ENCODE measurements around the gene ZNF606.
"Not testable (repeated sequence)": the region's sequence is repeated elsewhere in the genome, so short reads cannot be mapped to it uniquely, and the experiment has no call there.

The ZNF606 gene

DNA sequence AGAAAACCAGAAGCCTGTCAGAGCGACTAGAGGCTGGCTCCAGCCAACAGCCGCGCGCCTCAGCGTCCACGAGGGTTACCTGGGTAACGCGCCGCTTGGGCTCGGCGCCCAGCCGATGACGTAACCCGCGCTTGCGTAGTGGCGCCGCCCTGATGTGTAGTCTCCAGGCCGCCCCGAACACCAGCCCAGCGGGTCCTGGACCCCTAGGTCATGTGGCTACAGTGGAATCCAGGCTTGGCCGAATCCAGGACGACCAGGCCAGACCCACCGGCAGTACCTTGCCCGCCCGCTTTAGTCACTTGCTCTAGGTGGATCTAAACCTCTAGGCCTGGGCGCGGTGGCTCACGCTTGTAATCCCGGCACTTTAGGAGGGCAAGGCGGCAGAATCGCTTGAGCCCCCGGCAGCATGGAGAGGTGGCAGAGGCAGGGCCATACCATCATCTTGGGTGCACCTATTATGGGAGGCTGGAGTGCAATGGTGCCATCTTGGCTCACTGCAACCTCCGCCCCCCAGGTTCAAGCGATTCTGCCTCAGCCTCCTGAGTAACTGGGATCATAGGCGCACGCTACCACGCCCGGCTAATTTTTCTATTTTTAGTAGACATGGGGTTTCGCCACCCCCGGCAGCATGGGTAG lies 7.2 kb upstream of the ZNF606 start:
- DNase-seq (ENCODE audit: low read depth), result peak; percentile 49

DNA sequence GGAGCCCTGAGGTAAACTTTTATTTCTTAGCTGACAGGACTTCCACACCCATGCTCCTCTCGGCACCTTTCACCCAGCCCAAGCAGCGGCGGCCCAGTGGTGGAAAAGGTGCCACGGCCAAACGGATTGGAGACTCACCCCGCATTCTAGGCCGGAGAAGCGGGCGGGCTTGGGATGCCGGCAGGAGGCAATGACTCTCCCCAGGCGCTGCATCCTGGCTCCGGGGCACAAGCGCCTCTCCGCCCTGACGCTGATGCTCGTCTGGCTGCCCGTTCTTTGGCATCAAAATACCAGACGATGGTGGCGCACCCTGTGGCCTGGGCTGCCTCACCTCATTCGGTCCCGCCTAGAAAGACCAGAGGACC lies 6.7 kb upstream of the ZNF606 start:
- no peak for DNase-seq (ENCODE audit: low read depth)

DNA sequence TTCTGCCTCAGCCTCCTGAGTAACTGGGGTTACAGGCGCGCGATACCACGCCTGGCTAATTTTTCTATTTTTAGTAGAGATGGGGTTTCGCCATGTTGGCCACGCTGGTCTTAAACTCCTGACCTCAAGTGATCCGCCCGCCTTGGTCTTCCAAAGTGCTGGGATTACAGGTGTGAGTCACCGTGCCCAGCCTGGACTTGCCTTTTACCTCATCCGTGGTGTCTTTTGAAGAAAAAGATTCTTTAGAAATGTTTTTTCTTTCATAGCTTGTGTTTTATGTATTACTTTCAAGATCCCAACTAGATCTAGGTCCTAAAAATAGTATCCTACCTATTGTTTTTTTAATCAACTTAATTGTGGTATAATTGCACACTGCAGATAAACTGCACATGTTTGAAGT lies 6.3 kb upstream of the ZNF606 start:
- DNase-seq (ENCODE audit: low read depth), result not testable (repeated sequence)

DNA sequence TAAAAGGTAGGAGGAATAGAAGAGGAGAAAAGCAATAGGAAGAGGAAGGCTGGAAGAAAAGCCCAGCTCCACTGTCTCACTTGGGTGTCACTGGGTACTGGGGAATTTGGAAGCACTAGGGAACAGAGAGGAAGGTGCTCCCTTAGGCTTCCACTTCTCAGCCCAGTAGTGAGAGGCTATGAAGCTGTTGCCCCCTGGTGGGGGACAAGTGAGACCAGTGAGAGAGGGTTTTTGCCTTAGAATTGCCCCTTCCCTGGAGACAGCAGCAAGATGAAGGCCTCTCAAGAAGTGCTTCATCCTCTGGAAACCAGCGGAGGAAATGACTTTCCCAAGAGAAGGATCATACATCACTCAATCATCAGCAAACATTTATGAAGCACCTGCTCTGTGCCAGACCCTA lies 4.7 kb upstream of the ZNF606 start:
- no peak for DNase-seq (ENCODE audit: low read depth)

DNA sequence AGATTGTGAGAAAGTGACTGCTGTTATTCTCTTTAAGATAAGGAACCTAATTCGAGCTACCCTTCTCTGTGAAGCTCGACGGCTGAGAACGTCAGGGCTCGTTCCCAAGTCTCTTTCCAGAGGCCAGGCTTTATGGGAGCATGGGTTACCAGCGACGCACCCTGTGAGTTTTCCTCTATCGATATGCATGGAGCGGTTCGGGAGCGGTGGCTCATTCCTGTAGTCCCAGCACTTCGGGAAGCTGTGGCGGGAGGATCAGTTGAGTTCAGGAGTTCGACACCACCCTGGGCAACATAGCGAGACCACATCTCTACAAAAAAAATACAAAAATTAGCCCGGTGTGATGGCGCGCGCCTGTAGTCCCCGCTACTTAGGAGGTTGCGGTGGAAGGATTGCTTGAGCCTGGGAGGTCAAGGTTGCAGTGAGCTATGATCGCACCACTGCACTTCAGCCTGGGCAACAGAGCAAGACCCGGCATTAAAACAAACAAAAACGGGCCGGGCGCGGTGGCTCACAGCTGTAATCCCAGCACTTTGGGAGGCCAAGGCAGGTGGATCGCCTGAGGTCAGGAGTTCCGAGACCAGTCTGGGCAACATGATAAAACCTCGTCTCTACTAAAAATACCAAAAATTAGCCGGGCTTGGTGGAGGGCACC lies 681 bp upstream of the ZNF606 start:
- DNase-seq (ENCODE audit: low read depth), result no peak

DNA sequence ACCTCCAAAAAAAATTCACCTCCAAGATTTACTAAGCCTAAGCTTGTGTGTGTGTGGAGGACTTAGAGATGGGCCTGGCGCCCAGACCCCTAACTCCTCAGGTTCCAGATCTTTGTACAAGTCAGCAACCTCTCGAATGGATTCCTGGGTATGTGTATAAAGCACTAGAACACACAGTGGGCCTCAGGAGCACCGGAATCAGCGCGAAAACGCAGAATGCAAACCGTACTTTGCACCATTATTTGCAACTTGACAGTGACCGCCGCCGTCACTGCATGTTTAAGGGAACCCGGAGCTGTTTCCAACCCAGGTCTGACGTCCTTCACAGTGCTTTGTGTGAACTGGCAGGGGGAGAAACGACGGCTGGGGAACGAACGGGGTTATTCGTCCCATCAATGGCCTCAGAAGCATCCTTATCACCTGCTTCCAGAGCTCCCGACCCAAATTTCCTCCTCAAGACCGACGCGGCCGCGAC lies 688 bp downstream of the ZNF606 start:
- DNase-seq (ENCODE audit: low read depth), result no peak

DNA sequence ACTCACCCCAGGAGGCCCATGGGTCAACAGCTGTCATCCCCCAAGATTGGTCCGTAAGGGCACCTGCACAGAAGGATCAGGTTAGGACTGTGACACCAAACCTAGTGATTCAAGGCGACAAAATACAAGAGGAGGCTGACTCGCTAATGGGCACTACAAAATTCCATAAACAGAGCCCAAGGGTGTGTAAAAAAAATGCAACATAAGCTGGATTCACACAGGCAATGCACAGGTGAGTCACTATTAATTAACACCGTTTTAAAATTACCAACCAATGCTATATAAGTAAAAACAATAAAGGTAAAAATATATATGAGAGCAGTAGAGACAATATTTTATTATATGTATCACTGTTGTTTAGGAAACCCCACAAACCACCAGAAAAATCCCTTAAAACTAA lies 1.9 kb downstream of the ZNF606 start:
- no peak for DNase-seq (ENCODE audit: low read depth)

DNA sequence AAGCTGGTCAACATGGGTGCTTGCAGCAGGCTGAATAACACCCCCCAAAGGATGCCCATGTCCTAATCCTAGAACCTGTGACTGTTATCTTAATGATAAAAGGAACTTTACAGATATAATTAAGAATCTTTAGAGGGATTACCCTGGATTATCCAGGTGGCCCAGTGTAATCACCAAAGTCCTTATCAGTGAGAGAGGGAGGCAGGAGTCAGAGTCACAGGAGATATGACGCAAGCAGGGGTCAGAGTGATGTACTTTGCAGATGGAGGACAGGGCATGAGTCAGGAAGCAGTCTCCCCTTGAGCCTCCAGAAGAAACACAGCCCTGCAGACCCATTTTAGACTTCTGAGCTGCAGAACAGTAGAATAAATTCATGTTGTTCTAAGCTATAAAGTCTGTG lies 9.8 kb downstream of the ZNF606 start:
- DNase-seq (ENCODE audit: low read depth), result no peak

DNA sequence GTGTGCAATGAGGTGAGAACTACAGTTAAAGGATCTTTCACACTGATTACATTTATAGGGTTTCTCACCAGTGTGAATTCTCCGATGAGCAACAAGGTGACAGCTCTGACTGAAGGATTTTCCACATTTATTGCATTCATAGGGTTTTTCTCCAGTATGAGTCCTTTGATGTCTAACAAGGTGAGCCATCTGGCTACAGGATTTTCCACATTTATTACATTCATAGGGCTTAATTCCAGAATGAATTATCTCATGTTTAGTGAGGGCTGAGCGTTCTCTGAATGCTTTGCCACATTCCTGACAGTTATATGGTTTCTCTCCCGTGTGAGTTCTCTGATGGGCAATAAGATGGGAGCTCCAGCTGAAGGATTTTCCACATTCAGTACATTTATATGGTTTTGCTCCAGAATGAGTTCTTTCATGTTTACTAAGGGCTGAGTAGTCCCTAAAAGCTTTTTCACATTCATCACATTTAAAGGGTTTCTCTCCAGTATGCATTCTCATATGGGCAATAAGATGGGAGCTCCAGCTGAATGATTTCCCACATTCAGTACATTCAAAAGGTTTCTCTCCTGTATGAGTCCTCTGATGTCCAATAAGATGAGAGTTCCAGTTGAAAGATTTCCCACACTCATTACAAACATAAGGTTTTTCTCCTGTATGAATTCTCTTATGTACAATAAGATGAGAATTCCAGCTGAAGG lies 23.9 kb downstream of the ZNF606 start:
- DNase-seq (ENCODE audit: low read depth), result no peak

DNA sequence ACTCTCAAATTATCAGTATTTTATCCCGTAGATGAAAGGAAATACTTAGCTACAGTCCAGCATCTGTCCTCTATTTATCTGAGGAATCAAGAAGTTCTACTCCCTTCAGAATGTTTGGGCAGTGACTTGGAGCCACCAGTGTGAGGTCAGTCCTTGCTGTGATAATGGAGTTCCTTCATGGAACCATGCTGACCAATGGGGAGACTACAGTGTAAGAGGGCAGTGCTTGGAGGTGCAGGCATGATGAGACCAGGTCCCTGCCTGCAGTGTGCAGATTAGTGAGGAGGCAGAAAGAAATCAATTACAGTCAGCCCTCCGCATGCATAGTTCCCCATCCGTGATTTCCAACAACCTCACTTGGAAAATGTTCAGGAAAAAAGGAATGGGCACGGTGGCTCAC lies 28.2 kb downstream of the ZNF606 start, which contains the start of gene C19orf18:
Gene C19orf18 (minus strand): TSS at position 101 of the 400 bp plus-strand sequence. CDS start 102 bp downstream, outside the sequence.
- DNase-seq (ENCODE audit: low read depth), result no peak

DNA sequence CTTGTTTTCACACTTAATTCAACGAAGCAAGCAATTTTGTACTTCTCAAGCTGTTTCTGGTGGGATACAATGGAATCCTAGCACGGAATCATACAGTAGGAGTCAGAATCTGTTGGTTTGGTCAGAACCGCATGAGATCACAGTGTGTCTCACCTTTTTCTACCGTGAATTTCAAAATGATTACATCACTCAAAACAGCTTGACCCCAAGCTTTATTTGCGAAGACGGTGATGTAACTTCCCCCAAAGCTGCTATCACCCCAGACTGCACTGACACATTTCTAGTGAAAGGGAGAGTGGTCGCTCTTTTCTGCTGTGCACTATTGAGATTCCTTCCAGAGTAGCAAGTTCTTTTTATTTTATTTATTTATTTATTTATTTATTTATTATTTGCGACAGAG lies 37.9 kb downstream of the ZNF606 start:
- no peak for DNase-seq (ENCODE audit: low read depth)

DNA sequence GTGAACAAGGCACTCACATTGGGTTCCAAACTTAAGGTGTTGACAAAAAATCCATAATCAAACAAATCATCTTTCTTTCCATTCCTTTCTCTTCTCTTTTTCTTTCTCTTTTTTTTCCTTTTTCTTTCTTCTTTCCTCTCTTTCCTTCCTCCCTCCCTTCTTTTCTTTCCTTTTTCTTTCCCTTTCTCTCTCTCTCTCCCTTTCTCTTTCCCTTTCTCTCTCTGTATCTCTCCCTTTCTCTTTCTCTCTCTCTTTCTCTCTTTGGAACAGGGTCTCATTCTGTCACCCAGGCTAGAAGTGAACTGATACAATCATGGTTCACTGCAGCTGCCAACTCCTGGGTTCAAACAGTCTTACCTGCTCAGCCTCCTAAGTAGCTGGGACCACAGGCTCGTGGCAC lies 40.8 kb downstream of the ZNF606 start:
- no peak for DNase-seq (ENCODE audit: low read depth)

DNA sequence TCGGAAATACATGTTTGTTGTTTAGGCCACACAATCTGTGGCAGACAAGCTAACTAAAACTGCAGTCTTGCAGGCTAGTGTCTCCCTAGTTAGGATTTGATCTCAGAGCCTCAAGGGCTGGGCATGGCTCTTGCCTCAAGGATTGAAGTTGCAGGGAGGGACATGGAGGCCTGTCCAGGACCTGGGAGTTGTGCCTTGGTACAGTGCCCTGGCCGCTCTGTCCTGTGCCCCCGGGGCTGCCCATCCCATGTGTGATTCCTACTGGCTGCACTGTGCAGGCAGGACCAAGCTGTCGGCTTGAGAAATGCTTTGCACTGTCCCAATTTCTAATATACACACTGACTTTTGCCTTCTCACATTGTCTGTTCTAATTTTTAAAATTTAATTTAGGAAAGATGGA lies 47.6 kb downstream of the ZNF606 start:
- DNase-seq (ENCODE audit: low read depth), result no peak

DNA sequence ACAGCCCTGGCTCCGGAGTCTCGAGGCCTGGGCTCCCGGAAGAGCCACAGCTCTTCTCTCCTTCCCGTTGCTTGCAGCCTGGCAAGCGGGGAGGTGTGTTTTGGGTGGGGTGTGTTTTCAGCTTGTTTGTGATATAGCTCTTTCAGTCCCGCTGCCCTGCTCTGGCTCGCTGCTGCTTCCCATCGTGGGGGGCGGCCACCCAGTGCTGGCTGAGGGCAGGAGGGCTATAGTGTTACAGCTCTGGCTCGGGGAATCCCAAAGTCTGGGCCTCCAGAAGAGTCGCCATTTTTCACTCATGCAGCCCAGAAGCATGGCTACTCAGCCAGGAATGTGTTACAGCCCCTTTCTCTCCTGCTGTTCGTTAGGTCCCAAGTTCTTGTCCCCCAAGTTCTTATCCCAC lies 52.9 kb downstream of the ZNF606 start:
- DNase-seq (ENCODE audit: low read depth), result no peak

DNA sequence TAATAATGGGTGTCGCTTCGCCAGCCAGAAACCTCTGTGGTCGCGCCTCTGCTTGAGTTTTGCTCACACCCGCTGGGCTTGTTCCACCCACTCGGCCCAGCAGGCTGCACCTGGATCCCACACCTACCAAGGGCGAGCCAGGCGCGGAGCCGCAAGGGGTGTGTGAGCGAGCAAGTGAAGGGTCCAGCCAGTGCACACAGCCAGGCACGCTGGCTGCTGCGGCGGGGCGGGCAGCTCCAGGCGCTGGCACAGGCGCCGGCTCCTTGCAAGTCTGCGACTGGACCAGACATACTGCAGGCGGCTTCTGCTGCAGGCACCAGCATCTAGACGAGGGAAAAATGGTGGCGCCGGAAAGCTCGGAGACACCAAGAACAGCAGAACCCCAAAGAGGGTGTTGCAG lies 53.3 kb downstream of the ZNF606 start:
- DNase-seq (ENCODE audit: low read depth), result no peak

DNA sequence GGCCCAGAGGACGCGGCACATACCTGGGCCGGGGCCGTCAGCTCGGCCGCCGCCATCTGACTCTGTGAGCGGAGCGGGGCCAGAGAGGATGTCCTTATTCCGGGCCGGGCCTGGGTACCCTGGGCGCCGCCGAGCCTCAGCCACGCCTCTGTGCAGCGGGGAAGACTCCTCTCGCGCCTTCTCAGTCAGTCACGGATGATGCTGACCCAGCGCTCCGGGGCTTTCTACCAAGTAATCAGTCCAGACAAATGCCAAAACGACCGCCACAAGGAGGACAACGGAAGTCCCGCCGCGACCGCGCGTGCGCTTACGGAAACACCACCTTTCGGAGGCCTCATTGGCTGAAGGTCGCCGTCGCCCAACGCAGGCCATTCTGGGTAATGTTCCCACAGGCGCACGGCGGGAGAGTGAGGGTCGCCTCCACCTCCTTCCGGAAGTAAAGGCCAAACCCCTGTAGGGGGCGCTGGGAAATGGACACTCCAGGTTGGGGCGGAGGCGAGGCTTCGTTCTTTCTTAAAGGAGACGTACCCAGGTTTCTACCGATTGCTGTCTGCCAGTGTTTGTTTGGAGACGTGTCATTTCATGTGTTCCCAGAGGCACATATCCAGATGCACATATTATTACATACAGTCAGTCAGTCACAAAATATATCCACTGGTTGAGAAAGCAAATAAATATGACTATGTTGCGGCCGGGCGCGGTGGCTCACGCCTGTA lies 55.0 kb downstream of the ZNF606 start, which contains the start of gene ZNF256:
Gene ZNF256 (minus strand): TSS at position 288 of the 716 bp plus-strand sequence. CDS start 232 bp downstream, at position 56.
- DNase-seq (ENCODE audit: low read depth), result peak; percentile 92

DNA sequence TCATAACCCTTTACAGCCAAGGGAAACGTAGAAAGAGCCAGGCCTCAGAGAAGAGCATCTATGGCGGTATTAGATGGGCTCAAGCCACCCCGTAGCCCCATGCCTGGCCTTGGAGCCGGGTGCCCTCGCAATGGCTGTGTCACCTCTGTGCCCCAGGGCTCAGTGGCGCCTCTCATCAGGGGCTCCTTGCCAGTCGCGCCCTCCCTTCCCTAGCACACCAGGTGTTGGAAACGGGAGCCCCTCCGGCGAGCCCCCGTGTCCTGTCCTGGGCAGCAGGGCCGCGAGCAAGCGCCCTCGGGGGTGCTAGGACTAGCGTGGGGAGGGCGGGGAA lies 55.6 kb downstream of the ZNF606 start:
- DNase-seq (ENCODE audit: low read depth), result no peak

DNA sequence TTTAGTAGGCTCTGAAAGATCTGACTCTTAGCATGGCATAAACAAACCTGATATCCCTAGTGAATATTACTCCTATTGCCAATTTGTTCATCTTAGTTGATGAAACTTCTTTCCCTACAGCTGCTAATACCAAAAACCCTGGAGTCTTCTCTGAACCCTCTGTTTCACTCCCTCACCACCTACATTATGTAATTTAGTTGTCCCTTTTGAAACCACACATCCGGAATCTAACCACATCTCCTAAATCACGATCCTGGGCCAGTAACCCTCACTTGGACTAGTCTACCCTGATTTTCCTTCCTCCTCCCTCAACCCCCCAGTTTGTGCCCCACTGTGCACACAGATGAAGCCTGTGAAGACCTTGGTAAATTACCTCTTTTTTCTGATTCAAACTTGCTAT lies 56.3 kb downstream of the ZNF606 start:
- DNase-seq (ENCODE audit: low read depth), result no peak

DNA sequence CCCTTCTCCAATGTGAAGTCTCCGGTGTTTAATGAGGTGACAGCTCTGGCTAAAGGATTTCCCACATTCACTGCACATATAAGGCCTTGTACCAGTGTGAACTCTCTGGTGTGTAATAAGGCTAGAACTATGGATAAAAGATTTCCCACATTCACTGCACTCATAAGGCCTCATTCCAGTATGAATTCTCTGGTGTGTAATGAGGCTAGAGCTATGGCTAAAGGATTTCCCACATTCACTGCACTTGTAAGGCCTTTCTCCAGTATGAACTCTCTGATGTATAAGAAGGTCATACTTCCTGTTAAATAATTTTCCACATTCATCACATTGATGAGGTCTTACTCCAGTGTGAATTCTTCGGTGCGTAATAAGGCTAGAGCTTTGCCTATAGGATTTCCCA lies 61.0 kb downstream of the ZNF606 start:
- DNase-seq (ENCODE audit: low read depth), result no peak

DNA sequence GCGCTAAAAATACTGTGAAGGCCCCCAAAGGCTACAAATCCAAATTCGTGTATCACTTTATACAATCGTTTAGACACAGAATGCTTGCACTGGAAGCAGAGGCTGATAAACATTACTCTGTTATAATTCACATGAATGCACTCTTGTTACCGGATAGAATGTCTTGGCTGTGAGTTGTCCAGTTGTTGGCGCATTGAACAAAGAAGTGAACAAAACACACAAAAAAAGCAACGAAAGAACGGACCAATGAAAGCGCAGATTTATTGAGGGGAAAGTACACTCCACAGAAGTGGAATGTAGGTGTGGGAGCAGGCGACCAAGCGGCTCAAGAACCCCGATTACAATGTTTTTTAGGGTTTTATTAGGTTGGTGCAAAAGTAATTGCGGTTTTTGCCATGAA lies 66.9 kb downstream of the ZNF606 start:
- DNase-seq (ENCODE audit: low read depth), result no peak

DNA sequence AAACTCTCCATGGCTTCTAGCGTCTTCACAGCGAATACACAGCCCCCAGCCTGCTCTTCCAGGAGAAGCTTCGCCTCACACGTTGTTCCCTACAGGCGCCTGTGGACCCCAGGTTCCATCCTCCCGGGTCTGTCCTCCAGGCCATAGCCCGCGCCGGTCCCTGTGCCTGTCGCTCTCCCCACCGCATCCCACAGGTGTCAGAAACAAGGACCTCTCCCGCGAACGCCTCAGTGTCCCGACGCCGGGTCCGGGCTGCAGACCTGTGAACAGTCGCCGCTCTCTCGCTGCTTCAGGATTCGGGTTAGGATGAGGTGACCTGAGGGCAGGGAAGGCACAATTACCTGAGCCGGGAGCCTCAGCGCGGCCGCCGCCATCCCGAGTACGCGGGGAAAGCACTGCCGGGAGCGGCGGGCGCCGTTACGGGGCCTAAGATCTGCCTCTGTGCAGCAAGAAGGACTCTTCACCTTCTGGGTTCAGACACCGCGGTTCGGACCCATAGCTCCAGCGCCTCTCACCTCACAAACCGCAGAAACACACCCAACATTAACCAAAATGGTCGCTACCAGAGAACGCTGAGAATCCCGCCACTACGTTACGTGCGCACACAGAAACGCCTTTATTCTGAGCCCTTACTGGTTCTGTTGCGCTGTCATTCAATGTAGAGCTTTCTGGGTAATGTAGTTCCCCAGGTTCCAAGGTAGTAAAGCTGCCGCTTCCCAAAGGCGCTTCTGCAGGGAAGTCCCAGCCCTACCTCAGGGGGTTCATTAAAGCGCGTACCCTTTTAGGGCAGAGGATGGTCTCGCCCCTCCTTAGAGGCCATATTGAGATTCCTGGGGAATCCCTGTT lies 67.6 kb downstream of the ZNF606 start, which contains the start of gene ZNF418:
Gene ZNF418 (minus strand): TSS at position 583 of the 846 bp plus-strand sequence. CDS start 1,580 bp downstream, outside the sequence.
- peak; percentile 67 for DNase-seq (ENCODE audit: low read depth)

DNA sequence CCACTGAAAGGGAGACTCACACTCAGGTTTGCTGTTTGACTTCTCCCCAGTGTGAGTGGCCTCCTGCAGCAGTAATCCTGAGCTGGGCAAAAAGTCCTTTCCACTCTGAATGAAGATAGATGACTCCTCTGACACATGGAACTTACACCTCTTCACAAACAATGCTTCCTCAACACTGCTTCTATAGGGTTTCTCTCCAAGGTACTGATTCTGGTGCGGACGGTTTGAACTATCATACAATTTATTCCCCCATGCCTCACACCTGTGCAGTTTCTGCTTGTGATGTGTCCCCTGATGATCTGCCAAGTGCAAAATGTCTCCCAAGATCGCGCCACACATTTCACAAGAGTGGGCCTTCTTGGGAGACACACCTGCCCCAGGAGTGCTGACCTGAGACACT lies 75.0 kb downstream of the ZNF606 start:
- DNase-seq (ENCODE audit: low read depth), result no peak
